GM12878 (cell line): ENCODE measurements around the gene NOS3. TPM values are rescaled to one million over a fixed set of nuclear protein-coding genes. Genes with fewer than 3 reads are reported as not detected.

Experiments
- ATAC-seq: fragments of 200-7000 bp; cut with Tn5 transposase; 3 replicates; pipeline ENCODE4 v1.9.1; 2020; ENCODE audit warnings: mild to moderate bottlenecking, moderate library complexity
- BruUV-seq: library from RNA; stranded (reverse); fragments of 400-500 nt; replicated peaks from 2 replicates; lab custom pipeline; 2021; lab: Mats Ljungman, UMichigan
- CTCF ChIA-PET: fragments of 300-600 bp; sonication (Branson Sonifier 250); formaldehyde crosslinking; extraction: SDS; loops from one replicate; lab custom pipeline; 2021; ENCODE audit warnings: inconsistent platforms; lab: Yijun Ruan, JAX
- POLR2A ChIA-PET: fragments of 350-600 bp; formaldehyde crosslinking; extraction: SDS; loops from one replicate; lab custom pipeline; 2021; ENCODE audit warnings: inconsistent platforms; lab: Charles Lee
- RAD21 ChIA-PET: fragments of 300-600 bp; sonication (Branson Sonifier 250); formaldehyde crosslinking; loops from one replicate; lab custom pipeline; 2023; ENCODE audit warnings: antibody characterized with exemption; ENCODE audit not compliant: unreplicated experiment; lab: Charles Lee
- SMC1A ChIA-PET: fragments of 300-600 bp; sonication (Branson Sonifier 250); formaldehyde crosslinking; loops from one replicate; lab custom pipeline; 2023; ENCODE audit not compliant: unreplicated experiment, uncharacterized antibody; lab: Charles Lee
- DNase-seq: peaks from one replicate; pipeline ENCODE4 v3.0.0-alpha.2; 2011; ENCODE audit warnings: low read depth, low spot score
- FAIRE-seq: peaks from 3 replicates; lab custom pipeline; 2011; peaks lifted over from hg19 to GRCh38; lab: Jason Lieb, UNC
- H2AFZ ChIP-seq: 2 replicates; pipeline ENCODE4 v1.6.0; 2011; ENCODE audit warnings: low read depth, low read length, control low read depth; ENCODE audit not compliant: control insufficient read depth
- H3K27ac ChIP-seq: 2 replicates; pipeline ENCODE4 v1.5.1; 2011; ENCODE audit warnings: control low read depth; ENCODE audit not compliant: control insufficient read depth, insufficient read depth
- H3K27me3 ChIP-seq, 2 experiments: replicated peaks in 1 of 2; 2 replicates each; pipeline versions ENCODE4 v1.6.0 to v1.6.1; 2011; ENCODE audit warnings: low read length in 1 of 2; ENCODE audit not compliant: control insufficient read depth in 2 of 2, insufficient read depth in 2 of 2
- H3K36me3 ChIP-seq, 2 experiments: 2 replicates each; pipeline ENCODE4 v1.5.1; 2011; ENCODE audit warnings: low read length in 1 of 2; ENCODE audit not compliant: control insufficient read depth in 2 of 2, insufficient read depth in 2 of 2
- H3K4me1 ChIP-seq: 2 replicates; pipeline ENCODE4 v1.6.1; 2011; ENCODE audit warnings: mild to moderate bottlenecking, low read length, moderate library complexity, mixed read lengths; ENCODE audit not compliant: control insufficient read depth, insufficient read depth
- H3K4me2 ChIP-seq: 2 replicates; pipeline ENCODE4 v1.6.0; 2011; ENCODE audit warnings: control low read depth; ENCODE audit not compliant: control insufficient read depth, insufficient read depth
- H3K4me3 ChIP-seq: fragments of 200-600 bp; sonication (generic); 2 replicates; pipeline ENCODE4 v1.5.1; 2016
- H3K79me2 ChIP-seq: 2 replicates; pipeline ENCODE4 v1.6.0; 2011; ENCODE audit warnings: low read length; ENCODE audit not compliant: control insufficient read depth, insufficient read depth
- H3K9ac ChIP-seq: 2 replicates; pipeline ENCODE4 v1.8.0; 2011; ENCODE audit warnings: low read length, control low read depth, mixed read lengths; ENCODE audit not compliant: control insufficient read depth, insufficient read depth
- H3K9me3 ChIP-seq: replicated peaks from 3 replicates; pipeline ENCODE4 v1.5.1; 2011; ENCODE audit warnings: mild to moderate bottlenecking, low read length; ENCODE audit not compliant: control insufficient read depth, insufficient read depth
- H4K20me1 ChIP-seq: 2 replicates; pipeline ENCODE4 v1.6.0; 2011; ENCODE audit not compliant: control insufficient read depth, insufficient read depth
- CBX3 ChIP-seq: fragments of 200-600 bp; sonication (generic); IDR thresholded peaks from 2 replicates; pipeline ENCODE4 v1.6.1; 2016; ENCODE audit warnings: low read depth, borderline replicate concordance
- DPF2 ChIP-seq: fragments of 450-650 bp; IDR thresholded peaks from 2 replicates; pipeline ENCODE4 v1.6.1; 2017; ENCODE audit warnings: mild to moderate bottlenecking
- EED ChIP-seq: sonication (generic); IDR thresholded peaks from 2 replicates; pipeline ENCODE4 v1.6.1; 2016; ENCODE audit warnings: antibody characterized with exemption, low read depth
- NR2C1 ChIP-seq: fragments of 450-650 bp; IDR thresholded peaks from 2 replicates; pipeline ENCODE4 v1.6.1; 2017; ENCODE audit warnings: antibody characterized with exemption, mild to moderate bottlenecking, moderate library complexity
- PML ChIP-seq: IDR thresholded peaks from 2 replicates; pipeline ENCODE4 v1.6.1; 2012; ENCODE audit warnings: low read length, inconsistent platforms
- RB1 ChIP-seq: fragments of 450-650 bp; formaldehyde crosslinking; IDR thresholded peaks from 2 replicates; pipeline ENCODE4 v1.6.1; 2017; ENCODE audit warnings: mild to moderate bottlenecking, borderline replicate concordance
- WGBS: methylation state at CpG from one replicate; pipeline ENCODE4 v1.1.6; 2016; ENCODE audit warnings: low lambda C conversion rate; ENCODE audit not compliant: insufficient replicate concordance, insufficient coverage; ENCODE audit errors: missing lambda C conversion rate; 5-methylcytosine and 5-hydroxymethylcytosine counted together
- in situ Hi-C: fragments of 300-500 bp; cut with MboI; formaldehyde crosslinking; loops from 9 replicates; pipeline ENCODE4 v1.14.3; 2018; ENCODE audit warnings: mixed read lengths
- intact Hi-C: fragments of 100-400 bp; cut with micrococcal nuclease; formaldehyde crosslinking; loops from one replicate; pipeline ENCODE4 v1.14.2; 2022; ENCODE audit not compliant: unreplicated experiment
- polyA plus RNA-seq, 11 experiments: library from polyadenylated mRNA; depleted of rRNA in 4 of 11; unstranded in 6 of 11; stranded (reverse) in 5 of 11; fragments of >200 nt; fragmentation: Nextera tagmentation in 4 of 11; fragmentation: Illumina TruSeq in 1 of 11; extraction: Ambion mirVana in 4 of 11; extraction: Trizol in 1 of 11; gene quantifications; 1 replicate in 1 of 11; 2 replicates in 10 of 11; pipeline versions ENCODE4 v1.2.1 to v1.2.3, GENCODE V29; 2011 to 2016; ENCODE audit warnings: inconsistent platforms in 2 of 11, missing spikeins in 2 of 11, low read depth in 1 of 11
- total RNA-seq, 4 experiments: library from RNA; depleted of rRNA in 3 of 4; stranded (reverse); fragments of >200 nt in 3 of 4; fragmentation: Illumina TruSeq in 1 of 4; extraction: Trizol in 1 of 4; gene quantifications; 2 replicates each; pipeline versions ENCODE4 v1.2.1 to v1.2.3, GENCODE V29; 2013 to 2021
- TF ChIP-seq, protein P1 (sequence below): IDR thresholded peaks from 2 replicates; pipeline ENCODE4 v1.6.1; 2011; ENCODE audit warnings: borderline replicate concordance, low read depth, mild to moderate bottlenecking, moderate library complexity, mixed read lengths, low read length; ENCODE audit not compliant: insufficient read depth; ENCODE audit errors: extremely low read length

NOS3 gene
- total and polyA plus RNA-seq, 10 of the 15 experiments (the other 5 are each of a cell fraction or from before 2014, with no cell fraction given) = 0.06 to 0.92 (median 0.30) TPM; not detected in 3

DNA sequence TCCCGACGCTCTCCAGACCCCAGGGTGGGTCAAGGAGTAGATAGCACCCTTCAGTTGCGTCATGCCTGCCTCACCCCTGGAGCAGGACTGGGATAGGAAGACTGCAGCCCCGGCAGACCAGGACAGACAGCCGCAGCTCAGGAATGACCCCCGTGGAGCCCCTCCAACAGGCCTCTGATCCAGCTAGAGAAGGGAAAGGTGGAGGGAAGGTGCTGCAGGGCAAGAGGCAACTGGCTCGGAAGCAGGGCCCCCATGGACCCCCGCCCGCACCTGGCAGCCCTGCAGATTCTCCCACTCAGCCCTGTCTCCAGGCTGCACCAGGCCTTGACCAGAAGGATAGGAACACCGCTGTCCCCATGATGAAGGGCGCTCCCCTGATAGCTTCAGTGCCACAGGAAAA lies 20.4 kb upstream of the NOS3 start:
- SMC1A ChIA-PET = no interaction called here
- WGBS = 19% methylated on average over 11 of the region's 11 CpGs
- Histone ChIP-seq H3K9ac (no peak overlapping the region), H3K4me2 (no peak overlapping the region), H3K27me3 (peaks cover 0 to 2% of the 10 kb centered on the region in 2 experiments; a peak in 2 of 4 replicates), H3K4me1 (peaks cover 3% of the 10 kb centered on the region), H4K20me1 (no peaks in the 10 kb centered on the region), H3K9me3 (no peaks in the 10 kb centered on the region), H3K4me3 (no peak overlapping the region), H3K79me2 (no peaks in the 10 kb centered on the region), H3K36me3 (no peaks in the 10 kb centered on the region), H2AFZ (no peak overlapping the region), H3K27ac (no peak overlapping the region)
- CTCF ChIA-PET = interaction anchor here (0.8 to 1.3 kb wide), 2 partner anchors 8 to 20 kb away, joined by 3 read pairs; no protein-coding TSS in a partner anchor
- ATAC-seq (no peak), DNase-seq (no peak), FAIRE-seq (no peak)
- TF ChIP-seq RB1 (no peak), NR2C1 (no peak), PML (no peak), EED (no peak), CBX3 (no peak), DPF2 (no peak)
- TF ChIP-seq, protein P1, sequence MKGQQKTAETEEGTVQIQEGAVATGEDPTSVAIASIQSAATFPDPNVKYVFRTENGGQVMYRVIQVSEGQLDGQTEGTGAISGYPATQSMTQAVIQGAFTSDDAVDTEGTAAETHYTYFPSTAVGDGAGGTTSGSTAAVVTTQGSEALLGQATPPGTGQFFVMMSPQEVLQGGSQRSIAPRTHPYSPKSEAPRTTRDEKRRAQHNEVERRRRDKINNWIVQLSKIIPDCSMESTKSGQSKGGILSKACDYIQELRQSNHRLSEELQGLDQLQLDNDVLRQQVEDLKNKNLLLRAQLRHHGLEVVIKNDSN = no peak
- intact Hi-C loops (no loop called here), in situ Hi-C loops (no loop called here)
- no TSS peak for BruUV-seq
- POLR2A ChIA-PET = no interaction called here
- RAD21 ChIA-PET = interaction anchor here (0.5 kb wide), 1 partner anchor 494 kb away, joined by 3 read pairs; no protein-coding TSS in a partner anchor
